GM19438 (cell line): ENCODE results near the gene MYL12A.
A peak's percentile ranks its signal among the peaks of the same experiment; 100 is the strongest.

Experiments
- ATAC-seq: cut with Tn5 transposase; IDR thresholded peaks from one replicate; pipeline ENCODE4 v1.9.1; 2021; ENCODE audit warnings: low read depth; ENCODE audit not compliant: unreplicated experiment

The MYL12A gene

DNA sequence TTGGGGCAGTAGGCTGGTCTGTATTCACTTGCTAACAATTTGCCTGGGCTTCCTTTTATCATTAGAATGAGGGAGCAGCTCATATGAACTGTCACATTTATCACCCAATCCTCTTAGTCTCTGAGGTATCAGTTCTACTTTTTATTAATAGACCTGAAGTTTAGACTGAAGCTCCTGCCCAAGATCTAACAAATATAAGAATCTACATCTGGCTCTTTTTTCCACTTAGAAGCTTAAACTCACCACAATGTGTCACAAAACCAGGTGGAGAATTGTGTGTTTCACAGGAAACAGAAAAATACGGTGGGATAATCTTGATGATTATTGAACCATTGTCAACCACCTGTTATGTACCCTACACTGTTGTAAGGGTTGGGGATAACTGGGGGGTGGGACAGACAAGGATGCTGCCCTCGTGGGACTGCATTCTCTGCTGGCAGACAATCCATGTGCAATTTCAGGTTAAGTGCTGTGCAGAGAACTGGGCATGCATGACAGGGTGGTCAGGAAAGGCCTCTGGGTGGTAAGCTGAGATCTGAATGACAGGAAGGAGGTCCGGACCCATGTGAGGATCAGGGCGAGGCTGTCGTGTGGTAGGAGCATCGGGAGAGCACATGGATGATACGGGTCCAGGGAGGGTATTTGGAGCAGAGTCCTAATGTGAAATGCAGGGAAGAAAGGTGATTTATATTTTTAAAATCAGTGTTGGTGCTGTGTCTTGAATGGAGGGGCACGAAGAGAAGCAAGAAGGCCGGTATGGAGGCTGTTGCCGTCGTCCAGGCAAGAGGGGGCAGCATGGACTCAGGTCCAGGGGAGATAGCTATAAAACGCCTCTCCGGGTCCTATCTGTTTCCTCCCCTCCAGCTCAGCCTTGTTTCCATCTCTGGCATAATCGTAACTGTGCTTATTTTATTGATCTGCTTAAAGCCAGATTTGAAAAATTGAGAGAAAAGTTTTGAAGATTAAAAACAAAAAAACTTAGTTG is 31.9 kb downstream of the MYL12A start:
- ATAC-seq, result no peak

DNA sequence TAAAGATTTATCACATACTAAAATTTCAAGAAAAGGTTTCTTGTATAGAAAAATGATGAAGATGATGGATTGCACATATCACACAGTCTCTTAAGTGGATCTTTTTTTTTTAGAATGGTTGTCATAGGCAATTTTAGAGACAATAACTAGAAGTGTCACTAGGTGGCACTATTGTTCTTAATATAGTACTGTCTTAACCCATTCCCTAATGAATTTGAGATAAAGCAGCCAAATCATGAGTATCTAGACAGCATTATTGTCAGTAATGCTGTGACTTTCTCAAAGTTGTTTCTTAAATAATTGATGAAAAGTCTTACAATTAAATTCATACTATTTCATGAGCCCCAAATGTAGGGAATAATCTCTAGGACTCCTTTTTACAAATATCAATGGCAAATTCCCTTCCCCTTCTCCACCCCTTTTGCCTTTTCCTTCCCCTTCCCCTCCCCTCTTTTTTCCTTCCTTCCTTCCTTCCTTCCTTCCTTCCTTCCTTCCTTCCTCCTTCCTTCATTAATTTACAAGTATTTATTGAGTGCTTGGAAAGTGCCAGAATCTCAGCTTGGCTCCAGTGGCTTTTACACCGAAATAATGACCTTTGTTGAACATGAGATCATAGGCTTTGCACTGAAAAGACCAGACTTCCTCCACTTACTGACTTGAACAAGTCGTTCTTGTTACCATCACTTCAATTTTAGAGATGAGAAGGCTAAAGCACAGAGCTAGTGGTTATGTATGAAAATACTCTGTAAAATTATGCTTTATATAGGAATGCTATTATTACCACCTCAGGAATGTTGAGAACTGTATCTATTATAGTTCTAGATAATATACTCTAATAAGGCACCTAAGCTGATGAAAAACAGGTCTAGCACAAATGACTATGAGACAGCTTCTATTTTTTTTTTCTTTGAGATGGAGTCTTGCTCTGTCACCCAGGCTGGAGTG is 34.1 kb downstream of the MYL12A start:
- ATAC-seq, result no peak

DNA sequence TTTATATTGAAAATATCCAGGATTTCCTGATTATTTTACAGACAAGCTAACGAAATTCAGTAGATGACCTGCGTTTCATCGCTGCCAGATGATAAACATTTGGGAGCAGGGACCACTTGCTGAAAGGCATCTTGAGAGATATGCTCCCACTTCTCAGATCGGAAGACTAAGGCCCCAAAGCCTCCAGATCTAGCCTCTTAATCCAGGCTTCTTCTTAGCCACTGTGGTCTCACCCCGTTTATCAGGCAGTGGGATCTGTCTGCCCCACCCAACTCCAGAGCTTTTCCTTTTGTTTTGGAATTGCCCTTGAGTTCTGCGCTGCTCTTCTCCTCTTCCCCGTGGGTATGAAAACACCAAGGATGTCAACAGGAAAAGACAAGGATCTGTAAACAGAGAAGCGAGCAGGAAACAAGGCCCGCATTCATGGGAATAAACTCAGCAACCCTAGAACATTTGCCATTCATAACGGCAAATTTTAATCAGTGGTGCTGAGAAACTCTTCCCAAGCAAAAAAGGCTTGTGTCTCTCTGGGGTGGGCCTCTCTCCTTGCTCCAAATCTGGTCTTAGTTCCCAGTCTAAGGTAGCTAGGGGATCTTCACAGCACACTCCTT is 35.8 kb downstream of the MYL12A start:
- no peak for ATAC-seq

- no peak for ATAC-seq
These were observed 36.3 kb downstream of the MYL12A start for GRCh38 chr18:3283908-3284307.

DNA sequence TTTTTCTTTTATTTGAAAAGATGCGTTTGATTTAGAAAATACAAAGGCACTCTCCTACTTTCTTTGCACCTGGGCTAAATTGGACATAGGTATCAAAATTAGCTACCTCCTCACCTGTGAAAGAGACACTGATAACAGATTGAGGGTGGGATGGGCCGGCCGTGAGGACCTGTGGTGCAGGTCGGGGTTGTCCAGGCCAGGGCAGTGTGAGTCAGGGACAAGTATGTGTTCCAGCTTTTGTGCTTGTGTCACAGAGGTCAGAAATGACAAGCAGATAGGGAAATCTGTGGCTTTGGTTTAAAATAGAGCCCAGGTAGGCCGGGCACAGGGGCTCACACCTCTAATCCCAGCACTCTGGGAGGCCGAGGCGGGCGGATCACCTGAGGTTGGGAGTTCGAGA is 36.9 kb downstream of the MYL12A start:
- no peak for ATAC-seq

- no peak for ATAC-seq
These were observed 38.6 kb downstream of the MYL12A start for GRCh38 chr18:3286159-3286558.

DNA sequence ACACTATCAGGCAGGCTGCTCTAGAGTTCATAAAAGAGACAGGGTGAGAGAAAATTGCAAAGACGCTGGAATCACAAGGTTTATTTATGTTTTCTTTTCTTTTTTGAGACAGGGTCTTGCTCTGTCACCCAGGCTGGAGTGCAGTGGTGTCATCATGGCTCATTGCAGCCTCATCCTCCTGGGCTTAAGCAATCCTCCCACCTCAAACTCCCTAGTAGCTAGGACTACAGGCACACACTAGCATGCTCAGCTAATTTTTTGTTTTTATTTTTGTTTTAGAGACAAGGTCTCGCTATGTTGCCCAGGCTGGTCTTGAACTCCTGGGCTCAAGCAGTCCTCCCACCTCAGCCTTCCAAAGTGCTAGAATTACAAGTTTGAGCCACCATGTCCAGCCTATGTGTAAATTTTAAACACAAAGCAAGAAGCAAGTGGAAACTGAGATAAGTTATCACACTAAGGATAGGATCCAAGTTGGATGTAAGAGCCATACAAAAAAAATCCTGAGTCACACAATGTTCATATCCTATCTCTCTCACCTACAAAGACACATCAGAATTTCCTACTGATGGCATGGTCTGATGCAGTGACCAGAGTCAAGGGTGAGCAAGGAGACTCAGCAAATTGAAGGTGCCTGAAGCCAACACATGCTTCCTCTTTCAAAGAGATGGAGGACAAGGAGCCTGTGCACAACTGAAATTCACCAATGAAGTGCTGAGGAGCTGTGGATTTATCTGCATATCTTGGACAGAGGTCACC is 45.8 kb downstream of the MYL12A start:
- no peak for ATAC-seq

DNA sequence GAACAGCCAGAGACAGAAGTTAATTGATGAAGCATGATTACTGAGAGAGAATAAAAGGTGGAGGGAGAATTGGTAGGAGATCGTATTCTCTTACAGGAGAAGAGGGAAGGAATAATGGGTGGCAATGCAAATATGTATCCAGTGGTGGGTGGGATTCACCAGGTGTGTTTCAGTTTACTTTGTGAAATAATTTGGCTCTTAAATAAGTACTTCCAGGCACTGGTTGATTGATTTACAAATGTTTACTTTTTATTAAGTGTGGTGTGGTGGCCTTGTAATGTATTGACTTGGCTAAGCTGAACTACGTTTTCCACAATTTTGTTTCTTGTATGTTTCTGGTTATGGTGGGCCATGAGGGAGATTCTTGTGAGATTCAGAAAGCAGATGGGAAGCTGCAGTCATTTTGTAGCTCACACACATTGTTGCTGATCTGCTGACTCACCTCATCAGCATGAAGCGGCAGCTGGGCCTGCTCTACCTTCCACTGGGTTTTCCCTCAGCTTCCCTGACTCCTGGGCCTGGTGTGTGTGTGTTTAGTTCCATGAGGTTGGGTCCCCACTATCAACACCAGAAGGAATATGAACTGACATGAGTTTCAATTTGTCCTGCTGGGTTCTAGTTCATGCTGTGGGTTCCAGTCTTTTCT is 47.0 kb downstream of the MYL12A start:
- no peak for ATAC-seq

DNA sequence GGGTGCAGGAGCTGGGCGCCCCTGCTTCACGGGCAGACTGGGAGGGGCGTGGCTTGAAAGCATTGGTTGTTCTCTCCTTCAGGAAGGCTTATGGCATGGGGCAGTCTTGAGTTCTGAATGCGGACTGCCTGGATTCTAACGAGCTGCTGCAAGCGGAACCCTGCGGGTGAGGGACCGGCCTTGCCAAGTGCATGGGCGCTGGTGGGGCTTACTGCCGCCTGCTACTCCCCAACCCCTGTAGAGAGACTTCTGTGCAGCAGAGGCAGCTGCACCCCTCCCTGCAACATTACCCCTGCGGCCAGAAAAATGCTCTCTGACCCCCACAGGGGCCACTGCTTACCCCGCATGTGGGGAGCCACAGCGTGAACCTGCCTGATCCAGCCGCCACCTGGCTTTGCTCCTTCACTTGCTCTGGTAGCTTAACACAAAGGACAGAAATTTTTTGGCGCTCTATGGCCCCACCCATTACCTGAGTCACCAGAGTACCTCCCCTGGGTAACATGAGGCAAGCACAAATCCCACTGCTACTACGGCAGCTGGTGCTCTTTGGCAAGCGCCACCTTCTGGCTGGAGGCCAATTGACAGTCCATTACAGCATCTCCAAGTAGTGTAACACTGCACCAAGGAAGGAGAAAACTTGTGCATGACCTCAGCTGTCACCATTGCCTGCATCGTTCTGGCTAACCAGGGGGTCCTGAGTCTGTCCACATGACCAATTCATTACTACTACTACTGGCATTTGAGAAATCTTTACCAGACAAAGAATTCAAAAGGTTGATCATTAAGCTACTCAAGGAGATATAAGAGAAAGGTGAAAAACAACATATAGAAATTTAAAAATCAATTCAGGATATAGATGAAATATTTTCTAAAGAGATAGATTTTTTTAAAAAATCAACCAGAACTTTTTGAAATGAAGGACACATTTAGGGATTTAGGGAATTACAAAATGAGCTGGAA is 49.7 kb downstream of the MYL12A start:
- peak; percentile 99 for ATAC-seq

DNA sequence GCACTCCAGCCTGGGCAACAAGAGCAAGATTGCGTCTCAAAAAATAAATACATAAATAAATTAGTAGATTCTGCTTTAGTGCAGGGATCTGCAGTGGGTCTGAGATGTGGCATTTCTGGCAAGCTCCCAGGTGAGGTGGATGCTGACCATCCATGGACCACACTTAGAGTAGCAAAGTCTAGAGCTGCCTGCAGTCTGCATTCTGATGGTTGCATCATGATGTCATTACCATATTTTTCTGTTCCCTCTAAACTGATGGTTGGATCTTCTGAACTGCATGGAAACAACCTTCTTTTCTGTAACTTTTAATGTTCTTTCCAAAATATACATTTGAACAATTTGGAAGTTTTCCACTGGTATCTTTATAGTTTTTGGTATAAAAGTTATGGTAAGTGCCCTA is 57.2 kb downstream of the MYL12A start:
- ATAC-seq, result no peak

GRCh38 chr18:3305354-3305762 is 57.8 kb downstream of the MYL12A start:
- ATAC-seq, result no peak
